ENCODE data around the gene MIPOL1.

- TF ChIP-seq, protein P1, sequence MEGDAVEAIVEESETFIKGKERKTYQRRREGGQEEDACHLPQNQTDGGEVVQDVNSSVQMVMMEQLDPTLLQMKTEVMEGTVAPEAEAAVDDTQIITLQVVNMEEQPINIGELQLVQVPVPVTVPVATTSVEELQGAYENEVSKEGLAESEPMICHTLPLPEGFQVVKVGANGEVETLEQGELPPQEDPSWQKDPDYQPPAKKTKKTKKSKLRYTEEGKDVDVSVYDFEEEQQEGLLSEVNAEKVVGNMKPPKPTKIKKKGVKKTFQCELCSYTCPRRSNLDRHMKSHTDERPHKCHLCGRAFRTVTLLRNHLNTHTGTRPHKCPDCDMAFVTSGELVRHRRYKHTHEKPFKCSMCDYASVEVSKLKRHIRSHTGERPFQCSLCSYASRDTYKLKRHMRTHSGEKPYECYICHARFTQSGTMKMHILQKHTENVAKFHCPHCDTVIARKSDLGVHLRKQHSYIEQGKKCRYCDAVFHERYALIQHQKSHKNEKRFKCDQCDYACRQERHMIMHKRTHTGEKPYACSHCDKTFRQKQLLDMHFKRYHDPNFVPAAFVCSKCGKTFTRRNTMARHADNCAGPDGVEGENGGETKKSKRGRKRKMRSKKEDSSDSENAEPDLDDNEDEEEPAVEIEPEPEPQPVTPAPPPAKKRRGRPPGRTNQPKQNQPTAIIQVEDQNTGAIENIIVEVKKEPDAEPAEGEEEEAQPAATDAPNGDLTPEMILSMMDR (IDR thresholded peaks at IDR 0.05): no peak
- TF ChIP-seq EZH2 (IDR thresholded peaks at IDR 0.05): no peak
- no peak for TF ChIP-seq EZH2phosphoT487 (IDR thresholded peaks at IDR 0.05)
Measured at GRCh38 chr14:37545174-37545573, 347.4 kb downstream of the MIPOL1 start.
